ENCODE measurements around the gene FKBP15.

DNA sequence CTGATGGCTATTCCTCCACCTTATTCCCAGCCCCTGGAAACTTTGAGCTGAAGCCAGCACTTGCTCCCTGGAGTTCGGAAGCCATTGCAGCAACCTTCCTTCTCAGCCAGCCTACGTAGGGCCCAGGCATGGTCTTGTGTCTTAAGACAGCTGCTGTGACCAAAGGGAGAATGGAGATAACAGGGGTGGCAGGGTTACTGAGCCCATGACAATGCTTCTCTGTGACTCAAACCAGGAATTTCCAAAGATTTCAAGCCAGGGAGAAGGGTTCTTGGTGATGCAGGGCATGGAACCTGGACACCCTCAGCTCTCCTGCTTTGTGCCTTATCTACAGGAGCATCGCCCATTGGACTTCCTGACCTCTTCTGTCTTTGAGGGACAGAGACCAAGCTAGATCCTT lies 58.1 kb downstream of the FKBP15 start:
- TF ChIP-seq POLR2AphosphoS5 (IDR thresholded peaks at IDR 0.05): no peak
- TF ChIP-seq CTCF (IDR thresholded peaks at IDR 0.05): no peak
- no peak for TF ChIP-seq EP300 (IDR thresholded peaks at IDR 0.05)

All from esophagus muscularis mucosa (tissue), 4 donors.